Activated T-helper 1 cell treated with anti-CD3 and anti-CD28 coated beads, Interleukin-2, amount 50 U/mL, for 16 hours (primary cell): ENCODE results near the gene CADPS.

Source experiments
- DNase-seq, 2 donors: peaks; one replicate each; pipeline ENCODE4 v3.0.0-alpha.2; 2020; ENCODE audit warnings: low read depth in 1 of 2, low spot score in 1 of 2

Gene CADPS

DNA sequence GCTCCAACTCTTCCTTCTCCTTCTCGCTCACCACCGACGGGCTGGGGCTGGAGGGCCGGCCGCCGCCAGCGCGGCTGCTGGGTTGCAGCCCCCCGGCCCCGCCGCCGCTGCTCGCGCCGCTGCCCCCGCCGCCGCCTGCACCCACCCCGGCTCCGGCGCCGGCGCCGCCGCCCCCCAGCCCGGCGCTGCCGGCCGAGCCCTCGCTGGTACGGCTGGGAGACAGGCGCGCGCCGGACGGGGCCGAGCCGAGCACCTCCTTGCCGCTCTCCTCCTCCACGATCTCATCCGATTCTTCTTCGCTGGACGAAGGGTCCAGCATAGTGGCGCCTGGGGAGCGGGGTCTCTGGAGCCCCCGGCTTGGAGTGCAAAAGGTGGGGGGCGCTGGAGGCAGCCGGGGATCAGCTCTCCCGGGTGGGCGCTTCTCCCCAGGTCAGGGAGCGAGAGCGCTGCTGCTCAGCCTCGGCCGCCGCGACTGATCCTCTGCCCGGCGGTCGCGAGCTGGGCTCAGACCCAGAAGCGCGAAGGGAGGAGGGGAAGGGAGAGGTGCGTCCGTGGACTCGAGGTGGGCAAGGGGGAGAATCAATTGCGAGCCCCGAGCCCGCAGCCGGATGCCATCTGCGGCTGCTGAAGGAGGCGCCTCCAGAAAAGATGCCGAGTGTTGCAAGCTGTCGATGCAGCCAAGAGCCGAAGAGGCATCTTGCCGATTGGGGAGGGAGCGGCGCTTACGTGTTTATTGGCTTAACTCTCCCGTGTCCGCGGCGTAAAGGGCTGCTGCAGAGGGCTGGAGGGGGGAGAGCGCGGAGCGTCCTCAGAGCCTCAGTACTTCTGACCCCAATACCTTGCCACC, at the start of gene CADPS:
TSS of gene CADPS (minus strand) at position 706 of the 847 bp plus-strand sequence. CDS start at position 319, 387 bp downstream.
- no peak for DNase-seq

DNA sequence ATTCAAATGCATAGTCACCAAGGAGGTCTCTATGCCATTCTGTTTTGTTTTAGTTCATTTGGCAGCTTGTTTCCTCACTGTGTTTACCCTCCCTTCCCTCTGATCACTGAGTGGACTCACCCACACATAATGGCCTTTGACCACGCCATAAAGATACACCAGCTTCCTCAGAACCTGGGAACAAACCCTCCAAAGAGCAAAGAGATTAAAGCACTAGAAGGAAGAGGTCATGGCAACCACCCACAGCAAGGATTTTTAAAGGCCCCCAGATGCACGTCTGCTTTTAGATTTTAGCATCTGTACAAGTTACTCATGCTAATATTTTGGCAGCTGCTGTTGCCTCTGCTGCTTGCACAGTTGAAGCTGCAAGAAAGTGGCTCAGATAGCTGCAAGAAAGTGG, 47.9 kb upstream of the CADPS start:
- no peak for DNase-seq

DNA sequence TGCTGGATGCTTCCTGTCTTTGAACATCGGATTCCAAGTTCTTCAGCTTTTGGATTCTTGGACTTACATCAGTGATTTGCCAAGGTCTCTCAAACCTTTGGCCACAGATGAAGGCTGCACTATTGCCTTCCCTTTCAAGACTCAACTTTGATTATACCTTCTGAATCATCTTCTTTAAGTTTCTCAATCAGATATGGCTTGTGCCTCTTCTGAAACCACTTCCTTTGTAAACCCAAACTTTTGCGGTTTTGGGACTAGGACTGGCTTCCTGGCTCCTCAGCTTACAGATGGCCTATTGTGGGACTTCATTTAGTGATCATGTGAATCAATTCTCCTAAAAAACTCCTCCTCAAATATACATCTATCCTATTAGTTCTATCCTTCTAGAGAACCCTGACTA, 47.1 kb upstream of the CADPS start:
- no peak for DNase-seq

GRCh38 chr3:62920466-62920784, 45.2 kb upstream of the CADPS start:
- no peak for DNase-seq

DNA sequence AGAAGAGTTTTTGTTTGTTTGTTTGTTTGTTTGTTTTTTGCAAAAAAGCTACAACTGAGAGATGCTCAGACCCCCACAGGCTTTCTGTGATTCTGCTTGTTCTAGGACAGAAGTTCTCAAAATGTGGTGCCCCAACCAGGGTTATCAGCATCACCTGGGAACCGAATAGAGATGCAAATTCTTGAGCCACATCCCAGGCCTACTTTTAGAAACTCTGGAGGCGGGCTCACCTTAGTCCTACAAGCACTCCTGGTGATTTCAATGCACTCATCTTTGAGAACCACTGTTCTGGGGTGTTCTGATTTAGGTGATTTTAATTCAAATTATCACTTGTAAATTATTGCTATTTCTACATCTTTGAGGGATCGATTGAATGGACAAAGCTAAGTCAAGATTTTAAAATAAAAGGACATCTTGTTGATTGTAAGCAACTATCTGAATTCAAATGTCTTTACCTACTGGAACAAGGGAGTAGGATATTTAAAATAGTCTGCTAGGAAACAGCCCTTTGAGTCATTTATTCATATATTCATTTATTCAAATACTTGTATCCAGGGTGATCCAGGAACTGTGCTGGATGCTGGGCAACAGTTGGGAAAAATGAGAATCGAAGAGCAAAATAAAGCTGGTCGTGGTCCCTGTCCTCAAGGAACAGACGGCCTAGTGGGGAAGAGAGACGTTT, 44.7 kb upstream of the CADPS start:
- DNase-seq = no peak

DNA sequence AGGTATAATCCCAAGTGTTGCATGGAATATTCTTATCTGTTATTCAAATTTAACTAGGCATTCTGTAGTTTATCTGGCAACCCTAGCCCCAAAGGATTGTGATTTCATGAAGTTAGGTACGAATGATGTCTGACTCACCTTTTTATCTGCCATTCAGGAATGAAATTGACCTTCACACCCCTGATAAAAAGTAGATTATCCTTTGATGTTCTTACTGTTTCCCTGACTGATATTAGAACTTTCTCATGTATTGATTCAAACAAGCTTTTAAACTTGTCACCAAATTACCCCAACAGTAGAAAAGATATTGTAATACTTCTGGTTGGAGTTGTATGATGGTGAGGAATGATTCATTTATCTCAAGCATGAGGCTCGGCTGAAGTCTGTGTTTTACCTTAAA, 43.6 kb upstream of the CADPS start:
- no peak for DNase-seq

- DNase-seq = no peak
Measured at GRCh38 chr3:62918131-62918530, 42.9 kb upstream of the CADPS start.

GRCh38 chr3:62911526-62911925, 36.3 kb upstream of the CADPS start:
- no peak for DNase-seq

- DNase-seq = no peak
Measured at GRCh38 chr3:62905331-62905730, 30.1 kb upstream of the CADPS start.

DNA sequence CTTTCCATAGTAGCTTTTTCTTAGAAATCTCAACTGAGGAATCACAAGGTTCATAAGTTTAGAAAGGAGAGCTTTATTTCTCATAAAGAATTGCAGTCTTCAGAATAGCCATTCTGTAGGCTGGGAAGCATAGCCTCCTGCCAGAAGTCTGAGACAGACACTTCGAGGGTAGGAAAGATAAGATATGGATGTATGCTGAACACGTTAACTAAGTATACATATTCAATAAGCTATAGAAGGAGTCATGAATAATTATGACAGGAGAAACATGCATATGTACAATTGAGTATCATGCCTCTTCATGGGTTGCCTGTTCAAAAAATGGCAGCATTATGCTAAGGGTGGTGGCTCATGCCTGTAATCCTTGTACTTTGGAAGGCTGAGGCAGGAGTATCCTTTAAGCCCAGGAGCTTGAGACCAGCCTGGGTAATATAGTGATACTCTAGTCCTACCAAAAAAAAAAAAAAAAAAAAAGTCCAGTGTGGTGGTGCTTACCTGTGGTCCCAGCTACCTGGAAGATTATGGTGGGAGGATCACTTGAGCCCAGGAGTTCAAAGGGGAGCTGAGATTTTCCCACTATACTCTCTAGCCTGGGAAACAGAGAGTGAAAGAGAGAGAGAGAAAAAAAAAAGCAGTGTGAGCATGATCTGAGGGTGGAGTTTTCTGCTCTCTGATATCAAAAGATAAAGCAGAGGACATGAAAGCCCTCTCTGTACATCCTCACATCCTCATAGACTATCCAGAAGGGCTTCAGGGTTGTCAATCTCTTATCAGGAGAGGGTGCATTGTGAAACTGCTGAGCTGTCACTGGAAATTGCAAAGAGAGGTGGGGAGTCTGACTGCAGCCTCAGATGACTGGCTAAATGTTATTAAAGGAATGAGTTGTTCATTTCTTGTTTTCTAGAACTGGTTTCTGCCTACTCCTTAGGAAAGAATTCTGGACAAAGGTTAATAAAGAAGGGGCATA, 23.6 kb upstream of the CADPS start:
- no peak for DNase-seq

DNA sequence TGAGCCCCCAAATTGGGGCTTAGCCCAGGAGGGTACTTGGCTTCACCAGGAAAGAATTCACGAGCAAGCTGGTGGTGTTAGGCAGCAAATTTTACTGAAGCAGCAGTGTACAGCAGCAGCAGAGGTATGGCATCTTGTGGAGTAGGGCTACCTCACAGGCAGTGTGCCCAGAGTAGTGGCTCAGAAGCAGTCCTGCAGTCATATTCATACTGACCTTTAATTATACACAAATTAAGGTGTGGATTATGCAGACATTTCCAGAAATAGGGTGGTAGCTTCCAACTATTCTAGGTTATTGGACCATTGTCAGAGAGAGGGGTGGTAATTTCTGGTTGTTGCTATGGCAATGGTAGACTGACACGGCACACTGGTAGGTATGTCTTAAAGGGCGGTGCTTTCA, 20.7 kb upstream of the CADPS start:
- no peak for DNase-seq

GRCh38 chr3:62892951-62893350, 17.7 kb upstream of the CADPS start:
- DNase-seq = no peak

GRCh38 chr3:62892045-62892444, 16.8 kb upstream of the CADPS start:
- DNase-seq = no peak

- no peak for DNase-seq
Measured at GRCh38 chr3:62888778-62889177, 13.6 kb upstream of the CADPS start.

- DNase-seq = no peak
Measured at GRCh38 chr3:62888180-62888579, 13.0 kb upstream of the CADPS start.

DNA sequence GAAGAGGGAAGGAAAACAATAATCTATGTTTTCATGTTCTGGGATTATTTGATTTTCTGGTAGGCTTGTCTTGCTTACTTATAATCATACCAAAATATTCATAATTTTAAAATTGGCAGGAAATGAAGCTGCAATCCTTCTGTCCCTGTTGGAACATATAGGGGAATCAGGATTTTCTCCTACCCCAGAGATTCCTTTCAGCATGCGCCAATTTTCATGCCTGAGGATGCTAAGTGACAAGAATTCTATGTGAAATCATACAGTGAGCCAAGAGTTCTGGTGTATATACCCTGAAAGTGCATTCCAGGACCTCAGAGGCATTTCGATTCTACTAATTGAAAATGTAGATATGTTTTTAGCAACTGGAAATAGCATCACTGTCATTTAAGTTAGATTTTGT, 9.9 kb upstream of the CADPS start:
- no peak for DNase-seq

GRCh38 chr3:62884096-62884870, 9.1 kb upstream of the CADPS start:
- no peak for DNase-seq

DNA sequence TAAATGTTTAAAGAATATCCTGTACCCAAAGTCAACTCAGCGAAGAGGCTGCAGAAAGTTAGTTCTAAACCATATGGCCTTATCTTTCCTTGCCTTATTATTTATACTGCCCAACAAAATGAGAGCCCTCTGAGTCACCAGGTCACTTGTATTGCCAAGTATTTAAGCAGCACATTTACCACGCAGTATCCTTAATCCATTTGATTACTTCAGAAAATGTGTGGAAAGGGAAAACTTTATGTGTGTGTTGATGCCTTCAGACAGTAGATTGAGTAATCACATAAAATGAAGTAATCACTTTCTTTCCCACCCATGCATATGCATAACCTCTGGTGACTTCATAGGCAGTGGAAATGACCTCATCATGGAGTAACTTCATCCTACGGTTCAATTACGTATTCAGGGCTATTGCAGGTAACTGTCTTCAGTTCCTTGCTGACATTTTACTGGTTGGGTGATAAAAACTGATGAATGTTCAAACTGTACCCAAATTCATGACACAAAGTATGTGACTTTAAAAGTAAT, 7.5 kb upstream of the CADPS start:
- DNase-seq = no peak

GRCh38 chr3:62876064-62876463, 848 bp upstream of the CADPS start:
- DNase-seq = no peak

DNA sequence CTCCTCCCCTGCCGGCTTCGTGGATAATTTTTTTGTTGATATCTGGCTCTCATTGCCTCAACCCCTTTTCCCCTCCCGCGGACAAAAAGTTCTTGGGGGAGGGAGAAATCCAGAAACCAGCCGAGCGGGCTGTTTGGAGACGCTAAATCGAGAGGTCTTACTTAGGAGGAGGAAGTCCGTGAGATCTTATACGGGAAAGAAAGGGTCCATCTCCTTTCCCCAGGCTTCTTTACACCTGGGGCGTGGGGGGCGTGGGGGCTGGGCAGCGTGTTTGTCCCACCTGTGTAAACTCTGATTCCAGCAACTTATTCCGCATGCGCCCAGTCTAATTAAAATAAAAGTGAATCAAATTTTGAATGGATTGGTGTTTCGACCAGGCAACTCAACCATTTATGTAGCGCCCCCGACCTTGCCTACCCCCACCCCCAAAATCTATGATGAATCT, 364 bp upstream of the CADPS start:
- no peak for DNase-seq
